NCI-H2171 treated with DMSO at 0.1 percent for 48 hours (cell line): ENCODE data around the gene RPS3.
"Not testable (repeated sequence)": the region's sequence is repeated elsewhere in the genome, so short reads cannot be mapped to it uniquely, and the experiment has no call there.

Experiments
- DNase-seq: peaks from one replicate; lab custom pipeline; 2025; lab: John Stamatoyannopoulos, UW

RPS3 gene

DNA sequence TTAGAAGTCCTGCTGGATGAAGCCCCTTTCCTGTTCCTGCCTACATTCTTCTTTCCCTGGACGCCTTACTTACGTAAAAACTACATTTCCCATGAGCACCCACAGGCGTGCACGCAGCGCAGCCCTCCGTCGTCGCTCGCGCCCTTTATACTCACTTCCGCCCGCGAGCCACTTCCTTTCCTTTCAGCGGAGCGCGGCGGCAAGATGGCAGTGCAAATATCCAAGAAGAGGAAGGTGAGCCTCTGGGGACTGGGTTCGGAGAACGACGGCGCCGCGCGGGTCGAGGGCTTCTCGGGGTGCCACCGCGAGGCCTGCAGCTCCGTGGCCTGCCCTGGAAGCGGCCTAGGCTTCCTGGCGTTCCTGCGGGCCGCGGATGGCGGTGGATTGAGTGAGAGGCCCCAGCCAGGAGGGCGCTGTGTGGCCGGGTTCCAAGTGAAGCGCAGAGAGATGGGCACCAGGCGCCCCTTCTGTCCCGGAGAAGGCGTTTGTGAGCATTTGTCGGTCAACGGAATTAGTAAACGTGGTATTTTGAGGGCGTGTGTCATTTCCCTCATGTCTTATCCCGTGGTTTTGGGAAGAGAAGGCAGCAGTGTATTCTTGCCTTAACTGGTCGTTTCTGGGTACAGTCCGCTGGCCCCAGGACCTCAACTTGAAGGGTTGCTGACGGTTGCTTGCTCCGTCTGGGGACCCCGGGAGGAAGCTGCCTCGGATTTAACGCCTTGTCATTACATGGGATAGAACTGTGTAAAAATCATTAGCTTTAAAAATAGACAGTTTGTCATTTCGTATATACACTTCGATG, at the start of gene RPS3:
Gene RPS3, plus strand, starts transcription at position 175 of the 802 bp plus-strand sequence. Its CDS starts 30 bp downstream, at position 205.
- DNase-seq = peak; percentile 85

DNA sequence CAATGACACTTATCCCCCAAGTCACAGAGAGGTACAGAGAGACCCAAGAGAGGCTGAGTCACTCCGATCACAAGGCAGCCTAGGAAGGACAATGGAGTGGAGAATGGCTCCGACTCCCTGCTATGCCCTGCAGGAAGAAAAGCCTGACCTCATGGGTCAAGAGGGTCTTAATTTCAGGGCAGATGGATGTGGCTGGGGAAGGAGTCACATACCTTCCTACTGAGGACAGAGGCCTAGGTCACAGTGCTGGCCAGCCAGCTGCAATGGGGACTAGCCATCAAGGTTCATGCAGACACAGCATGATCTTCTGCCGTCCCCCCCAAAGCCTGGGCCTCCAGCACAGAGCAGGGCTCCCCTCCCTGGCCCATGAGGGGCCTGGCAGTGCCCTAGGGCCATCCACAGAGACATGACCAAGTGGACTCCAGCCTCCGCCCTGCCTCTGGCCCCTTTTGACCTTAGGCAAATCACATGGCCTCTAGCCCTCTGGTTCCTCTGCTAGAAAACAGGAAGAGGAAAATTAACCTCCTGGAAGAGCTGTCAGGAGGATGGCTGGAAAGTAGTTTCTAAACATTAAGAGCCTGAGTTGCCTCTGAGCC, 49.7 kb upstream of the RPS3 start:
- DNase-seq = no peak

- no peak for DNase-seq
Observed at GRCh38 chr11:75350122-75350742, 49.1 kb upstream of the RPS3 start.

DNA sequence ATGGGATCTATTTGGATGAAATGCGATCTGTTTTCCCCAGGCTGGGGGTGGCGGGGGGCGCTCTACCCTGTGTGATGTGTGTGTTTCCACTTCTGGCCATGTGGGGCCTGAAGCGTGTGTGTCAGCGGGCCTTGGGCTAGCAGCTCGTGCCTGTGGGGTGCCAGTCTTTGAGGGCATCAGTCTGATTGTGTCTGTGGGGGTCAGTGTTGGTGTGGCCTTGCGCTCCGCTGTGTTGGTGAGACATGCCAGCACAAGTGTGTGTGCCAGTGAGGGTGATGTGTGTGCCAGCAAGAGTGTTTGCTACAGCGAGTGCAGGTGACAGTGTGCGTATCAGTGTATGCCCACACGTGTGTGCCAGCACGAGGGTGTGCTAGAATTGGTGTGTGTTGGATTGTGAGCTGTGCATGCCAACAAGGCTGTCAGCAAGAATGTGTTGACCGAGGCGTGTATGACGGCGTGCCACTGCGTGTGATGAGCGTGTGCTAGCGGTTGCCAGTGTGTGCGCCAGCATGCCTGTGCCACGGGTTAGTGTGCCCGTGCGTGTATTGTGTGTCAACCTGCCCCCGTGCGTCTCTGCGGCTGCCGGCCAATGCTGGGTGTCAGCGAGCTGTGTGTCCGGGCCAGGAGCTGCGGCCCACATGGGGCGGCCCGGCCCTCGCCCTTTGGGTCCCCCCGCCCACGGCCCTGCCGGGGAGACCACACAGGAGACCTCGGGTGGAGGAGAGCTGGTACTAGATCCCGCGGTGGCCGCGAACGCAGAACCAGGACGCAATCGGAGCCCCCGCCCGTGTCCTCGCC, 48.4 kb upstream of the RPS3 start:
- peak; percentile 18 for DNase-seq

DNA sequence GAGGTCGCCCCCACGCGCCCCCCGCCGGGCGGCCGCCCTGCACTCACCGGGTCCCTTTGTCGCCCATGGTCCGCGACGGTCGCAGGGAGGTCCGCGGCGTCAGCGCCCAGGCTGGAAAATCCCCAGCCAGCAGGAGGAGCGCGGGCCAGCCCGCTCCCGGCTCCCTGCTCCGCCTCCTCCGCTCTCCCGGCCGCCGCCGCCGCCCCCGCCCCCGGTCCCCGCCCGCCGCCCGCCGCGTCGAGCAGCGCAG, 47.9 kb upstream of the RPS3 start, which contains the start of gene ARRB1:
Gene ARRB1, minus strand, starts transcription at position 121 of the 250 bp plus-strand sequence. Its CDS starts 54 bp downstream, at position 67.
- DNase-seq = no peak

DNA sequence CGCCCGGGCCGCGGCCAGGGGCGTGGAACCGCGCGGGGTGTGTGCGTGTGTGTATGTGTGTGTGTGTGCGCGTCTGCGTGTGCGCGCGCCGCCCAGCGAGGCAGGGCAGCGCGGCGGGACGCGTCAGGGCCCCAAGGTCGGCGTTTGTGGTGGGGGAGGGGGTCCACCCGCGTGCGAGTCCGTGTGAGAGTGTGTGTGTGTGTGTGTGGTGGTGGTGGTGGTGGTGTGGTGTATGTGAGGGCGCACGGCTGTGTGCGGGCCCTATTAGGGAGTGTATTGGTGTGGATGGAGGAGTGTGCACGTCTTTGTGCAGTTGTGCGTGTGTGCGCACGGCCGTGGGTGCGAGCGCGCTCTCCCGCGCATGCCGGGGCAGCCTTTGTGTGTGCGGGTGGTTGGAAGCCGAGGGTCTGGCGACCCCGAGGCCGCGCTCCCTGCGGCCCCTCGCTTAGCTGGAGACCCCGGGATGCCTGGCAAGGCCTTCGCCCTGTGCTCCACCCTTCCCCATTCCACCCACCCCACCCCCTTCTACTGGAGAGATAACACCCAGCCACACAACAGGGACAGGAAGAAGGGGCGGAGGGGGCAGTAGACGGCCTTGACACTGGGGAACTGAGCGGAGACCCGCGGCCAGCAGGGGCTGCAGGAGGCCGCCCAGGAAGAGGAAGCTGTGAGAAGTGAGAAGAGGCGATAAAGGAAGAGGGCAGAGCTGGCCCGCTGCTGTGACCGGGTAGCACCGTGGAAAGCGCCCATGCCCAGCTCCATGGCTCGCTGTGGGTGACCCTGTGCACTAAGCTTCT, 47.3 kb upstream of the RPS3 start:
- DNase-seq = no peak

GRCh38 chr11:75352588-75353206, 46.6 kb upstream of the RPS3 start:
- no peak for DNase-seq

DNA sequence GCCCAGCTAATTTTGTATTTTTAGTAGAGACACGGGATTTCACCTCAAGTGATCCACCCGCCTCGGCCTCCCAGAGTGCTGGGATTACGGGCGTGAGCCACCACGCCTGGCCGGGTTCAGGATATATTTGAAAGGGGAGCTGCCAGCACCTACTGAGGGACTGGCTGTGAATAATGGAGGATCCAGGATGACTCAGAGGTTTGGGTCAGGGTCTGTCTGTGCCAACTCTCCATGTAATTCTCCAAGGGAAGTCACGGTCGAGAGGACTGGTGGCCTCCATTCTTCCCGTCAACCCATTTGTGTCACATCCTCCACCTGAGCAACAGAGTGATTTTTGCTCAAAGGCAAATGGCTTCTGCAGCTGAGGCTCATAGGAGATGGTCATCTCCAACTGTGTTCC, 44.3 kb upstream of the RPS3 start:
- no peak for DNase-seq

DNA sequence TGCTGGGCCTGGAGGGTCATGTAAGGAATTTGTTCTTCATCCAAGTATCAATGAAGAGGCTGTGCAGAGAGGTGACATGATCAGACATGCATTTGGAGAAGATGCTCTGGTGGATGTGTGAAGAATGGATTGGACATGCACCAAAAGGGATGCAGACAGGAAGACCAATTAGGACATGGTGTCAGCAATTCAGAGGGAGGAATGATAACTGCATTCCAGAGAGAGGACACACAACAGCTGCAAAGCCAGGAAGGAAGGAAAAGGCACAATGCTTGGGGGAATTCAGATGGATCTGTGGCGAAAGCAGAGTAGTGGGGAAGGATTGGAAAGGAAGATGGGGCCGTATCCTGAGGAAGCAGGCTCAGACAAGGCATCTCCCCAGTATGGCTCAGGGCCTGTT, 42.7 kb upstream of the RPS3 start:
- DNase-seq = no peak

GRCh38 chr11:75362285-75362684, 37.0 kb upstream of the RPS3 start:
- DNase-seq = not testable (repeated sequence)

DNA sequence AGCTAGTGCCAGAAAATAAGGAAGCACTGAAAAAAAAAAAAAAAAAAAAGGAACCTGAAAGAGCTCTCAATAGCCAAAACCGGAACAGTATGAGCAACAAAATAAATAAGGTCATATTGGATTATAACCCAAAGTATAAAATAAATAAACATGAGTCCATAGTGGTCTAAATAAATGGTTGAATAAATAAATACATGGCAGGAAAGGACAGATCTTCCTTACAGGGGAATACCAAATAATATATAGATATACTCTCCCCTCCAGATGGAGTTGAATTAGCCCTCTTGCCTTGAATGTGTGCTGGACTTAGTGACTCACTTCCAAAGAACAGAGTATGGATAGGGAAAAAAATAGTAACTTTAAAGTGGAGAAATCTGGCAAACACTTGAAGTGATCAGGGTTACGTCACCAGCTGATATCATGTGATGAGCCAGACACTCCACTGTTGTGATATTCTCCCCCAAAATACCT, 33.6 kb upstream of the RPS3 start:
- DNase-seq = no peak

- DNase-seq = not testable (repeated sequence)
Observed at GRCh38 chr11:75366826-75367225, 32.5 kb upstream of the RPS3 start.

DNA sequence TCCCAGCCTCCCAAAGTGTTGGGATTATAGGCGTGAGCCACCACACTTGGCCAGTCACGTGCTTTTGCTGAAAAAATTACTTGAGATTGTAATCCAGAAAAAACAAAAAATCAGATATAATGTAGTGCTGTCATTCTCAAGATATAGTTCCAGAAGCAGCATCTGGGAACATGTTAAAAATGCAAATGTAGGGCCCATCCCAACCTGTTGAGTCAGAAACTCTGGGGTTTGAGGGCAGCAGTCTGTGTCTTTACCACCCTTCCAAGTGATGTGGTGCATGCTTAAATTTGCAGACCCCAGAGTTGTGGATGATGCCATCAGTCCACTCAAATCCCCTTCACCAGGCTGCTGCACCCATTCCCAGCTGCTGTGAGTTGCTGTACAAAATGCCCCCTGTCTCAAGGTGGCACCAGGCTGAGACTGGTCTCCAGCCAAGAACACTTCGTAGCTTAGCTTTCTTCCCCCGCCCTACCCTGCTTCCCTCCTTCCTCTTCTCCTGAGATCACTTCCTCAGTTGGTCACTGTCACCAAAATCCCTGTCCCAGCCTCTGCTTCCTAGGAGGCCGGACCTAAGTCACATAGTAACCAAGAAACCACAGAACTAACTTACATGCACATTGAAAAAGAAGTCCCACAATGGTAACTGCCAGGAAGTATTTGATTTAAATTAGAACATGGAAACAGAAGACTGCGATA, 29.6 kb upstream of the RPS3 start:
- no peak for DNase-seq

DNA sequence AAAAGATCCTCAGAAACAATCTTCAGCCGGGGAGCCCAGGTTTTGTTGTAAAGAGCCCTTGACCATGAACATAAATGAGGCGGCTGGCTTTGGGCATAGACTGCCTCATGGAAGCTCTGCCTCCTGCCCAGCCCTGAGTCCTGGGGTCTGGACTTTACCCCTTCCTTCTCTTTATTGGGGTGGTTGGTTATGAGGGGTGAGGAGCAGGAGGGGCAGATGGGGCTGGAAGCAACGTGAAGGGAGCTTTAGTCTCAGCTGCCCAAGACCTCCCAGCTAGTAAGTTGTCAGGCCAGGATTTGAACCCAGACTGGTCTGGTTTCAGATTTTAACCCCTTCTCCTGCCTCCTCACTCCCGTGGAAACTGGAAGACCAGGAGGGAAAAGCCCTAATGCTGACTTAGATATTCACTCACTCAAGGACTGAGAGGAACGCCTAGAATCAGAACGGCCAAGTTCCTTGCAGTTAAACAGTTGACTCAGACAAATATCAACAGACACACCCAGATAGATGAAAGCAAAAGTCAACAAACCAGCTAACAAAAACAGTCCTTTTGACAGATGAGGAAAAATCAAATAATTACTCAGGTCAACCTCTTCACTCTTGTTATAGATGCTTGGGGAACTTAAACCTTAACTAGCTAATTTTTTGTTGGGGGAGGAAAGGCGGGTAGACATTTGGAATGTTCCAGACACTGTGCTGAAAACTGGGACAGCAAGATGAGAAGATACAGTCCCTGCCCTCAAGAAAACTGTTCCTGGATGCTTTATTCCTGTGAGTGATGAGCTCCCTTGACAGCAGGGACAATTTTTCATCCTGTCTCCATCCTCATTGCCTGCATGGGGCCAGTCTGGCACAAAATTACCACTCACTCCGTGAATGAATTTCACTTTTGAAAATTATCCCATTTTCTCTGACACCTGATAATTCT, 27.1 kb upstream of the RPS3 start:
- no peak for DNase-seq

- DNase-seq = no peak
Observed at GRCh38 chr11:75373201-75373600, 26.1 kb upstream of the RPS3 start.

- no peak for DNase-seq
Observed at GRCh38 chr11:75374646-75375045, 24.7 kb upstream of the RPS3 start.

- DNase-seq = no peak
Observed at GRCh38 chr11:75375626-75376025, 23.7 kb upstream of the RPS3 start.

DNA sequence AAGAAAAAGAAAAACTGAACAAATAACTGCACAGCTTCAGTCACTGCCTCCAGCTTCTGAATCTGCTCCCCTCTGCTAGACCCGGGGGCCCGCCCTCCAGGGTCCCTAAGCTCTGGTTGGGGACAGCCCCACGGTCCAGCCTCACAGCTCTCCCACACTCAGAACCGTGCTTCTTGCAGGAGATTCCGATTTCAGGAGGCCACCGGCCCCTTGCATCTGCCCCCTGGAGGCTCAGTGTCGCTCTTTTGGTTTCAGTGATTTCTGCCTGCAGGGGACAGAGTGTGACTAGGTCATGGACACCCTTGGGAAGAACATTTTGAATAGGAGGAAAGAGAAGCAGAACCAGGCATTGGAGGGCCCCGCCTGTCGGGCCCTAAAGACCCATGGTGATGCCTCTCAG, 23.1 kb upstream of the RPS3 start:
- no peak for DNase-seq

GRCh38 chr11:75378776-75379175, 20.5 kb upstream of the RPS3 start:
- DNase-seq = not testable (repeated sequence)
